Measurements from ENCODE around the gene SIL1.

DNA sequence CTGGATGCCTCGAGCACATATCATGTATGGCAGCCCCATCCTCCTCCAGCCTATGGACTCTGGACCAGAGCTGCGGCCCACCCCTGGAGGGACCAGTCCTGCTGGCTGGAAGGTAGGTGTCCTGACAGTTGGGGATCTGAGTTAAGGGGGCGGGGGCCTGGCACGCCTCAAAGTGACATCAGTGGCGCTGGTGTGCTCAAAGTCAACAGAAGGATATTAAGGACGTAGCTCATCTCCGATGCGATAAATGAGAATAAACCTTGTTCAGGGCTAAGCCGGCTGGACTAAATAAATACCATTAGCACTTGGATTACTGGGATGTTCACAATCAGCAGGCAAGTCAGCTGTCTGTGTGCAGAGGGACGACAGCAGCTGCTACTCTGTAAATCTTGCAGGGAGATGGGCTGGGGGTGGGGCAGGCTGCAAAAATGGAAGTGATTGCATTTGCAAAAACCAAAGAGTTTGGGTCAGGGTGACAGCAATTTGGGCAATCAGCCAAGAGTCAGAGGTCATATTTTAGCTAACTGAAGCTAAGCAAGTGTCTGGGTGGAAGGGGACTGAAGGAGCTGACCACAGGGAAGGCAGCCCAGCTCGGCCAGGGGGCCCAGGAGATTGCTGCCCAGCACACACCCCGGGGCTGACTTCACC, 243.0 kb downstream of the SIL1 start:
- TF ChIP-seq, protein P1, sequence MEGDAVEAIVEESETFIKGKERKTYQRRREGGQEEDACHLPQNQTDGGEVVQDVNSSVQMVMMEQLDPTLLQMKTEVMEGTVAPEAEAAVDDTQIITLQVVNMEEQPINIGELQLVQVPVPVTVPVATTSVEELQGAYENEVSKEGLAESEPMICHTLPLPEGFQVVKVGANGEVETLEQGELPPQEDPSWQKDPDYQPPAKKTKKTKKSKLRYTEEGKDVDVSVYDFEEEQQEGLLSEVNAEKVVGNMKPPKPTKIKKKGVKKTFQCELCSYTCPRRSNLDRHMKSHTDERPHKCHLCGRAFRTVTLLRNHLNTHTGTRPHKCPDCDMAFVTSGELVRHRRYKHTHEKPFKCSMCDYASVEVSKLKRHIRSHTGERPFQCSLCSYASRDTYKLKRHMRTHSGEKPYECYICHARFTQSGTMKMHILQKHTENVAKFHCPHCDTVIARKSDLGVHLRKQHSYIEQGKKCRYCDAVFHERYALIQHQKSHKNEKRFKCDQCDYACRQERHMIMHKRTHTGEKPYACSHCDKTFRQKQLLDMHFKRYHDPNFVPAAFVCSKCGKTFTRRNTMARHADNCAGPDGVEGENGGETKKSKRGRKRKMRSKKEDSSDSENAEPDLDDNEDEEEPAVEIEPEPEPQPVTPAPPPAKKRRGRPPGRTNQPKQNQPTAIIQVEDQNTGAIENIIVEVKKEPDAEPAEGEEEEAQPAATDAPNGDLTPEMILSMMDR (conservative IDR thresholded peaks at IDR 0.05; ENCODE audit: low read depth, low read length): no peak
- TF ChIP-seq MXI1 (IDR thresholded peaks at IDR 0.05; ENCODE audit: borderline replicate concordance, low read depth, low read length) (no peak), RCOR1 (IDR thresholded peaks at IDR 0.05; ENCODE audit: insufficient replicate concordance, low read length) (no peak), POLR2A (IDR thresholded peaks at IDR 0.05; ENCODE audit: low read depth, low read length) (no peak), CHD1 (IDR thresholded peaks at IDR 0.05; ENCODE audit: low read depth, low read length) (no peak), CEBPB (IDR thresholded peaks at IDR 0.05; ENCODE audit: low read depth, low read length) (no peak), RAD21 (IDR thresholded peaks at IDR 0.05; ENCODE audit: low read length) (no peak), SMC3 (IDR thresholded peaks at IDR 0.05; ENCODE audit: low read depth, low read length) (no peak), RFX5 (IDR thresholded peaks at IDR 0.05; ENCODE audit: low read depth, low read length) (no peak)
- TF ChIP-seq, protein P2, sequence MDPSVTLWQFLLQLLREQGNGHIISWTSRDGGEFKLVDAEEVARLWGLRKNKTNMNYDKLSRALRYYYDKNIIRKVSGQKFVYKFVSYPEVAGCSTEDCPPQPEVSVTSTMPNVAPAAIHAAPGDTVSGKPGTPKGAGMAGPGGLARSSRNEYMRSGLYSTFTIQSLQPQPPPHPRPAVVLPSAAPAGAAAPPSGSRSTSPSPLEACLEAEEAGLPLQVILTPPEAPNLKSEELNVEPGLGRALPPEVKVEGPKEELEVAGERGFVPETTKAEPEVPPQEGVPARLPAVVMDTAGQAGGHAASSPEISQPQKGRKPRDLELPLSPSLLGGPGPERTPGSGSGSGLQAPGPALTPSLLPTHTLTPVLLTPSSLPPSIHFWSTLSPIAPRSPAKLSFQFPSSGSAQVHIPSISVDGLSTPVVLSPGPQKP (IDR thresholded peaks at IDR 0.05; ENCODE audit: borderline replicate concordance, low read depth, low read length): no peak
- TF ChIP-seq, protein P3, sequence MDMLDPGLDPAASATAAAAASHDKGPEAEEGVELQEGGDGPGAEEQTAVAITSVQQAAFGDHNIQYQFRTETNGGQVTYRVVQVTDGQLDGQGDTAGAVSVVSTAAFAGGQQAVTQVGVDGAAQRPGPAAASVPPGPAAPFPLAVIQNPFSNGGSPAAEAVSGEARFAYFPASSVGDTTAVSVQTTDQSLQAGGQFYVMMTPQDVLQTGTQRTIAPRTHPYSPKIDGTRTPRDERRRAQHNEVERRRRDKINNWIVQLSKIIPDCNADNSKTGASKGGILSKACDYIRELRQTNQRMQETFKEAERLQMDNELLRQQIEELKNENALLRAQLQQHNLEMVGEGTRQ (IDR thresholded peaks at IDR 0.05; ENCODE audit: low read depth, low read length): no peak
